ENCODE results near the gene RASGRF1. TPM values are rescaled to one million over a fixed set of nuclear protein-coding genes. Genes with fewer than 3 reads are reported as not detected.

RASGRF1 gene
- total and polyA plus RNA-seq, 10 donors = 0.50 to 3.4 (median 1.8) TPM

- intact Hi-C loops (cut with DNase I; ENCODE audit: low total_unique reads) = no loop called here
- peaks cover 0 to 46% (median 34%) of the 10 kb centered on the region in 6 donors for H3K4me1 ChIP-seq
- H3K27me3 ChIP-seq (replicated peaks in 1 of 7) = peaks cover 0 to 14% (median 0%) of the 10 kb centered on the region in 7 donors
- H3K36me3 ChIP-seq = no peaks in the 10 kb centered on the region
- WGBS, 5 donors = 80 to 98% (median 94%) methylated on average over 5 of the region's 5 CpGs
- H3K4me3 ChIP-seq = no peak overlapping the region
- H3K9me3 ChIP-seq = no peaks in the 10 kb centered on the region
- TF ChIP-seq CTCF (IDR thresholded peaks at IDR 0.05 in 8 of 11, conservative IDR thresholded peaks at IDR 0.05 in 3 of 11) = no peak
- no peak for TF ChIP-seq POLR2AphosphoS5 (IDR thresholded peaks at IDR 0.05)
- TF ChIP-seq POLR2A (IDR thresholded peaks at IDR 0.05) = no peak
- no peak overlapping the region for H3K27ac ChIP-seq
- DNase-seq = no peak
Observed at GRCh38 chr15:78947506-78947905, 143.1 kb downstream of the RASGRF1 start.

DNA sequence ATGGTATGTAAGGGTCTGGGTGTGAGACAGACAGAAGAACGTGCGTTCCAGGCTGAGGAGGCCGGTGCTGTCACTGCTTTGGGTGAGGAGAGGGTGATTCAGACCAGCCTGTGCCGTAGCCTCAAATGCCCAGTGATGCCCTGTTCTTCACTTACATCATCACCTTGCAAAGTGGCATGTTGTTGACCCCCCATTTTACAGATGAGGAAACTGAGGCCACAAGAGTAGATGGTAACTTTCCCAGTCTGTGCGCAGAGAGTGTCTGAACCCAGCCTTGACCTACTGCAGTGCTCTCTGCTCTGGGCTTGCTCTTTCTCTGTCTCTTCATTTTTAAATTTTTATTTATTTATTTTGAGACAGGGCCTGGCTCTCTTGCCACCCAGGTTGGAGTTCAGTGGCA is 144.1 kb downstream of the RASGRF1 start:
- no peak overlapping the region for H3K27ac ChIP-seq
- no peak overlapping the region for H3K4me3 ChIP-seq
- no peaks in the 10 kb centered on the region for H3K9me3 ChIP-seq
- peaks cover 0 to 48% (median 29%) of the 10 kb centered on the region in 6 donors for H3K4me1 ChIP-seq
- DNase-seq = peak; percentile 31
- no peaks in the 10 kb centered on the region for H3K36me3 ChIP-seq
- intact Hi-C loops (cut with DNase I; ENCODE audit: low total_unique reads) = no loop called here
- WGBS, 5 donors = 71 to 95% (median 94%) methylated on average over 5 of the region's 5 CpGs
- peaks cover 0 to 14% (median 0%) of the 10 kb centered on the region in 7 donors for H3K27me3 ChIP-seq (replicated peaks in 1 of 7)
- no peak for TF ChIP-seq CTCF (IDR thresholded peaks at IDR 0.05 in 8 of 11, conservative IDR thresholded peaks at IDR 0.05 in 3 of 11)
- TF ChIP-seq POLR2AphosphoS5 (IDR thresholded peaks at IDR 0.05) = no peak
- no peak for TF ChIP-seq POLR2A (IDR thresholded peaks at IDR 0.05)

DNA sequence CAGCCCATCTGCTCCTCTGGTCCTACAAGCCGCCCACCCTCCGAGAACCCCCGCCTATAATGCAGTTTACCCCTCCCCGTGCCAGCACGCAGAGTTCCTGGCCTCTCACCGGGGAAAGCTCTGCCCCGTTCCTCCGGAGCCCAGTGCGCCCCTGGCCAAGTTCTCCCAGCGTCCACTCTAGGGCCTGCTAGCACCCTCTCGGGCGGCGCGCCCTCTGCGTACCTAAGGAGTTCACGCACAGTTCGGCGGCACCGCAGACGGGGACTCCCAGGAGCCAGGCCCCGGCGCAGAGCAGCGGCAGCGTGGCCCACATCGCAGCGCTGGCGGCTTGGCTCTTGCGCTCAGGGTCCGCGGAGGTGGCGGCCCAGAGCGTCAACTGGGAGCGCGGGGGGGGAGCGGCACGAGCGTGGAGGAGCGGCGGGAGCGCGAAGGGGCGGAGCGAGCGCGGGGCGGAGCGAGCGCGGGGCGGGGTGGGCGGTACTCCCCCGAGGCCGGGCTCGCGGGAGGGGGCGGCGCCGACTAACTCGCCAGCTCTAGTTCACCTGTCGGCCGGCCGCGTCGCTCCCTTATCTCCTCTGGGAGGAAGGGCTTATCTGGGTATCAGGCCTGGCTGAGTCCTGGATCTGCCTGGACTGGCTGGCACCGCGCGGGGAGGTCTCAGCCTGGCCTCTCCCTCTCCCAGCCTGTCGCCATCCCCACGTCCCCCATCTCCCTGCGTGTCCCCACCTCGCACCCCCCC is 145.7 kb downstream of the RASGRF1 start, which contains the start of gene CTSH:
TSS of gene CTSH (minus strand) at position 378 of the 739 bp plus-strand sequence. CDS start at position 313, 65 bp downstream.
- 3 to 9% (median 4%) methylated on average over 25 to 71 of the region's 71 CpGs for WGBS, 5 donors
- H3K9me3 ChIP-seq = no peaks in the 10 kb centered on the region
- H3K27me3 ChIP-seq (replicated peaks in 1 of 7) = peaks cover 0 to 14% (median 0%) of the 10 kb centered on the region in 7 donors
- H3K27ac ChIP-seq = peak within 1 kb of the TSS in 7 of 8 donors; percentile 21 to 93 (median 88)
- peak; percentile 96 for DNase-seq
- peak within 1 kb of the TSS; percentile 39 to 89 (median 64) for H3K4me3 ChIP-seq
- peak in 1 of 3 donors; percentile 37 for TF ChIP-seq POLR2A (IDR thresholded peaks at IDR 0.05)
- TF ChIP-seq POLR2AphosphoS5 (IDR thresholded peaks at IDR 0.05) = peak; percentile 81 to 93 (median 91)
- no peak for TF ChIP-seq CTCF (IDR thresholded peaks at IDR 0.05 in 8 of 11, conservative IDR thresholded peaks at IDR 0.05 in 3 of 11)
- peaks cover 5 to 54% (median 34%) of the 10 kb centered on the region in 6 donors for H3K4me1 ChIP-seq
- intact Hi-C loops (cut with DNase I; ENCODE audit: low total_unique reads) = no loop called here
- H3K36me3 ChIP-seq = no peaks in the 10 kb centered on the region

- TF ChIP-seq CTCF (IDR thresholded peaks at IDR 0.05 in 8 of 11, conservative IDR thresholded peaks at IDR 0.05 in 3 of 11) (no peak), POLR2AphosphoS5 (IDR thresholded peaks at IDR 0.05) (no peak), POLR2A (IDR thresholded peaks at IDR 0.05) (no peak)
- WGBS, 5 donors = 34 to 52% (median 38%) methylated on average over 4 to 12 of the region's 12 CpGs
- intact Hi-C loops (cut with DNase I; ENCODE audit: low total_unique reads) = no loop called here
- DNase-seq = peak; percentile 80
- peak overlapping the region in 7 of 8 donors; percentile 21 to 93 (median 88) for H3K27ac ChIP-seq
- peaks cover 0 to 14% (median 0%) of the 10 kb centered on the region in 7 donors for H3K27me3 ChIP-seq (replicated peaks in 1 of 7)
- H3K4me3 ChIP-seq = peak overlapping the region; percentile 39 to 89 (median 64)
- peaks cover 7 to 60% (median 40%) of the 10 kb centered on the region in 6 donors for H3K4me1 ChIP-seq
- no peaks in the 10 kb centered on the region for H3K36me3 ChIP-seq
- no peaks in the 10 kb centered on the region for H3K9me3 ChIP-seq
Observed at GRCh38 chr15:78944202-78944625, 146.4 kb downstream of the RASGRF1 start.

All from spleen (tissue), 11 donors.